Nucleus accumbens (tissue), 56 donors: ENCODE data around the gene UCHL1.
"Not testable (repeated sequence)": the region's sequence is repeated elsewhere in the genome, so short reads cannot be mapped to it uniquely, and the experiment has no call there.

ENCODE experiments used
- DNase-seq, 56 donors: peaks; one replicate each; lab custom pipeline; 2025; lab: John Stamatoyannopoulos, UW

Gene UCHL1

DNA sequence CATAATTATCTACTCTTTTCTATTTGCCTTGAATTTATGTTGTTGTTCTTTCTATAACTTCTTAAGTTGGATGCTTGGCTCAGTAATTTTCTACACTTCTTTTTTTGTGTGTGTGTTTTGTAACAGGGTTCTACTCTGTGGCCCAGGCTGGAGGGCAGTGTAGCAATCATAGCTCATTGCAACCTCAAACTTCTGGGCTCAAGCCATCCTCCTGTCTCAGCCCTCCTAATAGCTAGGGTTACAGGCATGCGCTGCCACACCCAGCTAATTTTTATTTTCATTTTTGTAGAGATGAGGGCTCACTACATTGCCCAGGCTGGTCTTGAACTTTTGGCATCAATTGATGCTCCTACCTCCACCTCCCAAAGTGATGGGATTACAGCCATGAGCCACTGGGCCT lies 20.7 kb upstream of the UCHL1 start:
- no peak for DNase-seq

DNA sequence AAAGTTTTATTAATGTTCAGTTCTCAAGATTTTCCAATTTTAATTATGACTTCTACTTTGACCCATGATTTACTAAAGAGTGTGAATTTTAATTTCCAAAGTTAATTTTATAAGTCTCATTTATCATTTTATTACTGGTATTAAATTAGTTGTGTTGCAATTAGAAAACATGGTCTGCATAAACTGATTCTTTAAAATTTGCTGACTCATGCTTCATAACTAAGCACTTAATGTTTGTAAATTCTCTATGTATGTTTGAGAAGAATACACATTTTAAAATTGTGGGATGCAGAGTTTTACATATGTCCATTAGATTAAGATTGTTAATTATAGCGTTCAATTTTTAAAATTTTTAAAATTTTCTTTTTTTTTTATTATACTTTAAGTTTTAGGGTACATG lies 20.2 kb upstream of the UCHL1 start:
- DNase-seq: no peak

DNA sequence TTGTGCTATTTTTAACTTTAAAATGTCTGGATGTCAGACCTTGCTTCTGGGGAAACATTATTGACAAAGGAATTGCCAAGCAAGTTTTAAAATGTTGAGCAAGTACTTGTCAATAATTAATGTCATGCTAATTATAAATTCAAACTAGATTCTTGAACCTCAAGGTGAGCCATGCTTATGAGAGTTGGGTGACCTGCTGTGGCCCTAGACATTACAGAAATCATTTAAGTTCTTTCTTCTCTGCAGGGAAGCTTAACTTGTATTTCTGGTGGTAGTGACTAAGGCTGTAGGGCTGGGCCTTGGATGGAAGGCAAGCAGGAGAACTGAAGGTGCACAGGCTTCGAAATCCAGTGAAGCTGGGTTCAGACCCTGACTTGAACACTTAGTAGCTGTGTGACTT lies 14.8 kb upstream of the UCHL1 start:
- DNase-seq: no peak

DNA sequence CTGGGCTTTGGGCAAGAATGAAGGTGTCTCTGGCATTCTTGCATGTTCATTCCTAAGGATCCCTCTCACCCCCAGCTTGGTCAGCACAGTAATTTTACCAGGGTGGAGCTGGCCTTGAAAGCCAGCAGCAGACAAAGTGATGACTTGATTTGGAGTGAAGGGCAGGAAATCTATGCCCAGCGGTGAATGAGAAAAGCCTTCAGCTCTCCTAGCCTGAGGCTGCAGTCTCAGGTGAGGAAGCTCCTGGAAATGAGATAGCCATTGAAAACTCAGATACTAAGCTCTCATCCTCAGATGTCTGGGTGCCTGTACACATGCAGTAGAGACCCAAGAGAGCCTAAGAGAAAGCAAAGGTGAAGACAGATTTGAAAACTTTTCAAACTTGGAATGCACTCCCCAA lies 10.7 kb upstream of the UCHL1 start:
- no peak for DNase-seq

DNA sequence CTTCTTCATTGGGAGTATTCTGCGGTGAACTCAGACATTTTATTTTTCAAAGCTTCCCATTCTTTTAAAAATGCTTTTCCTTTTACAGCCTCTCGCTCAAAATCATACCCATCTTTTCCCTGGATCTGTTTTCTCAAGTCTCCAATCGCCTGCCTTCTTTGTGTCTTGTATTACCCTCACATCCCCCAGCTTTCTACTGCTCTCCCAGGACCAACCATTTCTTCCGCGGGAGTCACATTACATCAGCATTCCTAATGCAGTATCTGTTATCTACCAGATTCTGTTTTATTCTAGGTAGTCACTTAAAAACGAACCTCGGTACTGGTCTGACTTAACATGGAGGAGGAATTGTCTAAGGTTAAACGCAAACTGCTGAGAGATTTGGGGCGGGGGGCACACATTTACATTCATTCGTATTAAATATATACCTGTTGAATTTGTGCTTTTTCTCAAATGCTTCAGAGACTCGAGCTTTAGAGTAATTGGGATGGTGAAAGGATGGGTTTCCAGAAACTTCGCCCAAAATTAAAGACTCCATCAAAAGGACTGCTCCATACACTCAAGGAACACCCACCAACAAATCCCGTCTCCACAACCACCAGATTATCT lies 493 bp upstream of the UCHL1 start:
- peak in 14 of 56 donors; percentile 7 to 46 (median 20) for DNase-seq

DNA sequence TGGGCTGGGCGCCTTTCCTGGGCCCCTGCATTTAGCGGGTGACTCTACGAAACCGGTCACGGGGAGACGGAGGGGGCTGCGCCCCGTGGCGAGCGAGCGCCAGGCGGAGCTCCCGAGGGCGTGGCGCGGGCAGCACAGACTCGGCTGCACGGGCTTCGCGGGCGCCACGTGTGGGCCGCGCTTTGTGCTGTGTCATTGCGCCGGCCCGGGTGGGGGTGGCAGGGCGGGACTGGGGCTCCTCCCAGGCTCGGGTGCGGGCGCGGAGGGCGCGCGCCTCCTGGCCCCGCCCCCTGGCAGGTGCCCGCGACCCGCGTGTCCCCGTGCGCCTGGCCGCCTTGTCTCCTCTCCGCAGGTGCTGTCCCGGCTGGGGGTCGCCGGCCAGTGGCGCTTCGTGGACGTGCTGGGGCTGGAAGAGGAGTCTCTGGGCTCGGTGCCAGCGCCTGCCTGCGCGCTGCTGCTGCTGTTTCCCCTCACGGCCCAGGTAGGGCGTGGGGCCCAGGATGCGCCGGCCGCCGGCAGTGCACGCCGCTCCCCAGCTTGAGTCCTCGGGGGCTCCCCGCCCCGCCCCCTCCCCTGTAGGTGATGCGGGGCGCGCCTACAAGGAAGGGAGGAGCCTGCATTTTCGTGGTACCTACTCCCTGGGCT lies 651 bp downstream of the UCHL1 start:
- DNase-seq: peak in 50 of 56 donors; percentile 5 to 83 (median 54)

DNA sequence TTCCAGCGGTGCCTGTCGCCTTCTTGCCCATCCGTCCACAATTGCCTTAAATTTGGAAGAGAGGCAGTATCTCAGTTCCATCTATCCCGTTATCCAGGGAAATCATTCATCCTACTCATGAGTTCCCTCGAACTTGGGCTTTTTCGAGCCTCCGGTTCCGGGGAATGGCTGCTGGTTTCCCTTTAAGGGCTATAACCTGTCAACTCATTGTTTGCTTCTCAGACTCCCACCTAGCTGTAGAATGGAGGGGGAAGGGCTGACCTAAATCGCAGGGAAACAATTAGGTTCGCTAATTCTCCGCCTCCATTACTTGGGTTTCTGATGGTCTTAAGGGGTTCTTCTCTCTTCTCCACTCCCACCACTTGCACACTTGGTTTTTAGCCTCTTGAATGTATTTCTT lies 1.2 kb downstream of the UCHL1 start:
- peak in 4 of 56 donors; percentile 24 to 30 (median 28) for DNase-seq

DNA sequence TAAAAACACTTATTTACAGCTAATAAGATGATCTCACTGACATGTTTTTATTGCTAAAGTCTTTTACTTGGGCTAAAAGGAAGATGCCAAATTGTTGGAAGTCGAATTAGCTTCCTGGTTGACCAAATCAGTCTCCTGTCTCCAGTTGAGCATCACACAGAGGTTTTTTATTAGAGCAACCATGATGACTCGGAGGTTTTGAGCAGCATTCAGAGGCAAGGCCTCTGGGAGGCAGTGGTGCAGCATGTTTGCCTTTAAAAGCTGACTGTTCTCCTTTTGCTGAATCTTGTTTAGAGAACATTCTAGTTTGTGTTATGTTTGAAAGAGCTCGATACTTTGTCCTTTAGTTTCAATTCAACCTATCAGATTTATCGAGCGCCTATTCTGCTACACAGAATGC lies 2.1 kb downstream of the UCHL1 start:
- DNase-seq: peak in 48 of 56 donors; percentile 4 to 79 (median 34)

DNA sequence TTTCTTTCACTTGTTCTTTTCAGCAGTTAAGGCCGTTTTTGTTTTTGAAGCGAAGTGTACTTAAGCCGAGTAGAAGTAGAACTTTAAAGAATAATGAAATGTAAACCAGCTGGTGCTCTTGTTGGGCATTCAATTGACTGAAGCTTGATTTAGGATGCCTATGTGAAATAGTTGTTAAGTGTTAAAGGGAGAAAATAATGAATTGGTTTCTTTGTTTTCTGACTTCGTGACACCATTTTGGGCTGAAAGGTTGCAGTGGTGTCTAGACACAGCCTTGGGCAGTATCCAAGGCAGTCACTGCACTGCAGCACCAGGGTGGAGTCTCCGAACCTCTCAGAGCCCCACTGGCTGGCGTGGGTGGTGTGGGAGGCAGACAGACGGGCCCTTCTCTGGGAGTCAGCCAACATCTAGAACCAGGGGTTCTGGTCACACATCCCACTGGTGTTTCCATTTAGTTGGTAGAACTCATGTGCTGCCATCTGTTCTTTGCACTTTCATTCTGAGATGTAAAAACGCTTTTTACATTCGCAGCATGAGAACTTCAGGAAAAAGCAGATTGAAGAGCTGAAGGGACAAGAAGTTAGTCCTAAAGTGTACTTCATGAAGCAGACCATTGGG lies 3.5 kb downstream of the UCHL1 start:
- DNase-seq: peak in 4 of 56 donors; percentile 2 to 22 (median 6)

DNA sequence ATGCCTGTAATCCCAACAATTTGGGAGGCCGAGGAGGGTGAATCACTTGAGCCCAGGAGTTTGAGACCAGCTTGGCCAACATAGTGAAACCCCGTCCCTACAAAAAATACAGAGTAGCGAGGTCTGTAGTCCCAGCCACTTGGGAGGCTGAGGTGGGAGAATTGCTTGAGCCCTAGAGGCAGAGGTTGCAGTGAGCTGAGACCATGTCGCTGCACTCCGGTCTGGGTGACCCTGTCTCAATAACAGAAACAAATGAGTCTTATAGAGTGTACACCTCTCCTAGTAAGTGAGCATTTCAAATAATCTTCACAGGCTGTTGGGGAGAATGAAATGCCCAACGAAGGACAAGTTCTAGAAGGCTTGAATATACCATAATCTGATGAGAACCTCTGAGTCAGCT lies 5.5 kb downstream of the UCHL1 start:
- no peak for DNase-seq

DNA sequence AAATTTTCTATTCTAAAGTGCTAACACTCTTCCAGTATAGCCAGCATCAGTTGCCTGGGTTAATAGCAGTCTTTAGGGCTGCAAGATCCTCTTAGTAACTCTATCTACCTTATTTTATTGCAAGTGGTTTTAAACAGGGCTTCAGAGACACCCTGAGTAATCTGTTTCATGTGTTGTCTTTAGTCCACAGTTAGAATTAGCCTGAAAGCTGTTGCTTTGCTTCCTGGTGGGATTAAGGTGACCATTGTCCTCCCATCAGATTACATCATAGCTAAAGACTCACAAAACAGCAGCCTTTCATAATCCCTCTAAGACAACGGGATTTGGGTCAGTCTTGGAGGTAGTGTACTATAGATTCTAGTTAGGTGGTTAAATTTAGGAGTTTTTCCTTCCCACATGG lies 7.5 kb downstream of the UCHL1 start:
- no peak for DNase-seq

DNA sequence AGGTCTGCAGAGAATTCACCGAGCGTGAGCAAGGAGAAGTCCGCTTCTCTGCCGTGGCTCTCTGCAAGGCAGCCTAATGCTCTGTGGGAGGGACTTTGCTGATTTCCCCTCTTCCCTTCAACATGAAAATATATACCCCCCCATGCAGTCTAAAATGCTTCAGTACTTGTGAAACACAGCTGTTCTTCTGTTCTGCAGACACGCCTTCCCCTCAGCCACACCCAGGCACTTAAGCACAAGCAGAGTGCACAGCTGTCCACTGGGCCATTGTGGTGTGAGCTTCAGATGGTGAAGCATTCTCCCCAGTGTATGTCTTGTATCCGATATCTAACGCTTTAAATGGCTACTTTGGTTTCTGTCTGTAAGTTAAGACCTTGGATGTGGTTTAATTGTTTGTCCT lies 11.3 kb downstream of the UCHL1 start:
- no peak for DNase-seq

DNA sequence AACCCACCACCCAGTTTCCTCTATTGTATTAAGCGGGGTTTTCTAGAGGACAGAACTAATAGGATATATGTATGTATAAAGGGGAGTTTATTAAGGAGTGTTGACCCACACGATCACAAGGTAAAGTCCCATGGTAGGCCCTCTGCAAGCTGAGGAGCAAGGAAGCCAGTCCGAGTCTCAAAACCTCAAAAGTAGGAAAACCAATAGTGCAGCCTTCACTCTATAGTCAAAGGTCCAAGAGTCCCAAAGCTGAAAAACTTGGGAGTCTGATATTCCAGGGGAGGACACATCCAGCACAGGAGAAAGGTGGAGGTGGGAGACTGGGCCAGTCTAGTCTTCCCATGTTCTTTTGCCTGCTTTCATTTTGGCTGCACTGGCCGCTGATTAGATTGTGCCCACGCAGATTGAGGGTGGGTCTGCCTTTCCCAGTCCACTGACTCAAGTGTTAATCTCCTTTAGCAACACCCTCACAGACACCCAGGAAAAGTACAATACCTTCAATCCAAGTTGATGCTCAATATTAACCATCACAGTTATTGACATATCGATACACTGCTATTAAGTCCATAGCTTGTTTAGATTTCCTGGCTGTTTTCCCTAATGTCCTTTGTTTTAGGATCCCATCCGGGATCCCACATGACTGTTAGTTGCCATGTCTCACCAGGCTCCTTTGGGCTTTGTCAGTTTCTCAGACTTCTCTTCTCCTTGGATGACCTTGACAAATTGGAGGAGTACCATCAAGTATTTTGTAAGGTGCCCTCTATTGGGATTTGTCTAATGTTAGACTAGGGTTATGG lies 12.2 kb downstream of the UCHL1 start:
- no peak for DNase-seq

DNA sequence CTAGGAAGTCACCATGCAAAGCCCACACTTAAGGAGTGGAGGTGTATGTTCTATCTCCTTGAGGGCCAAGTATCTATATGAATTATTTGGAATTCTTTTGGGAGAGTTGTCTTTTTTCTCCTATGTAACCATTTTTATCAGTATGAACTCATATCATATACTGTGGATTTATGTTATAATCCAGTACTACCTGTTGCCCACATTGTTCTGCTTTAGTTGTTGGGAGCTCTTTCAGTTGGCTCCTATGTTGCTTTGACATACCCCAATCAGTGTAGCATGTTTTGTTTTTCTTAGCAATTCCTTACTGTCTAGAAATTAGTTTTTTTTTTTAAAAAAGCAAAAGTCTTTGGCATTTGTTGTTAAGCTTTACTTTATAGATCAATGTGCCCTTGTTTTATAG lies 13.0 kb downstream of the UCHL1 start:
- DNase-seq: no peak

DNA sequence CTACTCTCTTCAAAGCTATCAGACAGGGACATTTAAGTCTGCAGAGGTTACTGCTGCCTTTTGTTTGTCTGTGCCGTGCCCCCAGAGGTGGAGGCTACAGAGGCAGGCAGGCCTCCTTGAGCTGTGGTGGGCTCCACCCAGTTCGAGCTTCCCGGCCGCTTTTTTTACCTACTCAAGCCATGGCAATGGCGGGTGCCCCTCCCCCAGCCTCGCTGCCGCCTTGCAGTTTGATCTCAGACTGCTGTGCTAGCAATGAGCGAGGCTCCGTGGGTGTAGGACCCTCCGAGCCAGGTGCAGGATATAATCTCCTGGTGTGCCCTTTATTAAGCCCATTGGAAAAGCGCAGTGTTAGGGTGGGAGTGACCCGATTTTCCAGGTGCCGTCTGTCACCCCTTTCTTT lies 19.2 kb downstream of the UCHL1 start:
- DNase-seq: not testable (repeated sequence)

DNA sequence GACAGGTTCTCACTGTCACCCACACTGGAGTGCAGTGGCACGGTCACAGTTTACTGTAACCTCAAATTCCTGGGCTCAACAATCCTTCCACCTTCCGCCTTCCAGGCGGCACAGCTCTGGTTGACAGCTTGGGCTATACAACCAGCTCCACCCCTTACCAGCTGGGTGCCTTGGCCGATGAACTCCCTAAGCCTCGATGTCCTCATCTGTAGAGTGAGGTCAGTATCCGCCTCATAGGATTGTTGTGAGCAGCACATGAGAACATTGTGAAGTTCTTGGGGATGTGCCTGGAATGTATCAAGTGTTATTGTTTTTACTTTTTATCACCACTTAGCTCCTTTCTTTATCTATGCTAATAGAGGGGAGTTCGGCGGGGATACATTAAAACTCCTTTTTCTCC lies 23.3 kb downstream of the UCHL1 start:
- no peak for DNase-seq

DNA sequence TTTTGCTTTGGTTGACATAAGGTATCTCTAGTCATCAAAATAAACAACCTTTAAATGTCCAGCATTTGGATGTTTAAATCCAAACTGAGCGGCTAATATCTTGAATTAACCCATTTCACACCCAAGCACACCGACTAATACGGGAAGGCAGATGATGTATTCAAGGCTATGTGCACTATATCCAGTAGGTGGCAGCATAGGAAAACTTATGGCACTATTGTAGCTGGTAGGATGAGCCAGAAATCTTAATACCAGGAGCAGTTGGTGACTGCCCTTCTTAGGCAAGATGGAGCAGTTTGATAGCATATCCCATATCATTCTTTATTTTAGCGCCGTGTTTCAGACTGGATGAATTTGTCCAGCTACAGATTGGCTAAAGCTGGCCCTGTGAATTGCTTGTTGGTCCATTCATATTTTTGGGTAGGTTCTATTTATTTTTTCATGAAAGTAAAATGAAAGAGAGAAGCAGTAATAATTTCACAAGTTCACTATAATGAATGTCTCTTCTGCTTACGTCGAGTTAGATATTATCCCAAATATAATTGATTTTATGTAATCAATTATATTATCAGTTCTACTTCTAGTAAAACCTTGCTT lies 24.4 kb downstream of the UCHL1 start:
- peak in 30 of 56 donors; percentile 1 to 78 (median 27) for DNase-seq

DNA sequence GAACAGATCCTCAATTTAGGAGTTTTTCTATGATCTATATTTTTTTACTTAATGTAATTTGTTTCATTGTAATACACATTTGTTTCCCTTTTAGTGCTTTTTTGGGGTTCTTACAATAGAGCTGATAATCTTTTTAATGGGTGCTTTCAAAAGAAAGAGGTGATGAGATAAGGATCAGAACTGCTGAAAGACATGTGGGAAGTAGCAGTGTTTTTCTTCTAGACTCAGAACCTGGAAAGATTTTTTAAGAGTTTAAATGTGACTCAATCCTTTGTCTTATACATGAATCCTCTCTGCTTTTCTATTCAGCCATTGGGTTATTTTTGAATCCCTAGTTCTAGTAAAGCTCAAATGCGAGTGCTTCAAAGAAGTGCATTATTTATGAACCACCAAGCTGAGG lies 25.6 kb downstream of the UCHL1 start:
- no peak for DNase-seq

DNA sequence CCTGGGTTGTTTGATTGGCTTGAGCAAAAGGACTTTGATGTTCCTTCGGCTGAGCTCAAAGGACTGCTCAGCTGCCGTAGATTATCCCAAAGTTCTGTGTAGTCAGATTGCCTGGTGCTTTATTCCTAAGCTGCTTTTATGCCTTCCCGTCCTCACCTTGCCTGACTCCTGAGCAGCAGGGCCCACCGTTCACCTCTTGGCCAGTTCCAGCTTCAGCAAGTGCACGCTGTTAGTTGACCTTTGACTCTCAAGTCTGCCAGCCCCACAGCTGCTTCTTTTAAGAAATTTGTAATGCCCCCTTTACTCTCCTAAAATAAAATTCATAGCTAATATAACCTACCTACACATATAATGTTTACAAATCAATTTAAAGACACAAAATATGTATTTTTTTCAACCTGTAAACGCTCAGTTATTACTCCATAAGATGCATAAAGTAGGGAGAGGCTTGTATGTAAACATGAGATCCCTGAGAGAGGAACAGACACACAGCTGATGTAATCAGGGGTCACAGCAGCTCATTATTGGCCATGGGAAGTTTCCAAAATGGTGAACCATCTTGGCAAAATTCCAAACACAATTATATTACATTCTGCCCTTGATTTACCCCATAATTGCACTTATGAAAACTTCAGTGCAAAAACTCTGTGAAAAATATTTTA lies 28.6 kb downstream of the UCHL1 start:
- DNase-seq: no peak

DNA sequence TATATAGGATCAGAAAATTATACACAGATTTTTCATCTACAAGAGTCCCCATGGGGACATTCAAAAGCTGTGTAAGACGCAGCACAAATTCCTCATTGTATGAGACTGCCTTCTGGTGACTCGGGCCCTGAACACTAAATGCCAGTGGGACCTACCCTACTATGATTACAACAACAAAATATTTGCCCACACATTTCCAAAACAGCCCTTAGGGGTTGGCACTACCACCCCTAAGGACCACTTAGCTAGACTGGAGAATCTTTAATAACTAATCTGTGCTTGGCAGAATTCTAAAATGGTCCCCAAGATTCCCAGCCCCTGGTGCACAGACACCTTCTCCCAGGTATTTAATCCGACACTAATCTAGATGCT lies 29.1 kb downstream of the UCHL1 start:
- no peak for DNase-seq
